GM13977 (cell line): ENCODE measurements around the gene KIF21B.
A peak's percentile ranks its signal among the peaks of the same experiment; 100 is the strongest.

Experiments used
- DNase-seq: peaks from one replicate; pipeline ENCODE4 v3.0.0; 2012; ENCODE audit warnings: low spot score
- CTCF ChIP-seq: IDR thresholded peaks from 2 replicates; pipeline ENCODE4 v1.5.1; 2012; ENCODE audit warnings: mild to moderate bottlenecking, control low read depth; ENCODE audit not compliant: insufficient read depth; ENCODE audit errors: extremely low read depth, missing control alignments
- in situ Hi-C: fragments of 300-500 bp; cut with MboI; formaldehyde crosslinking; loops from one replicate; pipeline ENCODE4 v1.12.0; 2022; ENCODE audit warnings: low sequenced_read_pairs, low pct_unique_long_range_greater_than_20kb, mixed read lengths, inconsistent platforms; ENCODE audit not compliant: unreplicated experiment

The KIF21B gene

GRCh38 chr1:201021630-201022492 lies 1.7 kb downstream of the KIF21B start:
- in situ Hi-C loops: no loop called here
- peak; percentile 51 for DNase-seq
- no peak for TF ChIP-seq CTCF

- DNase-seq: no peak
- peak; percentile 27 for TF ChIP-seq CTCF
- in situ Hi-C loops: no loop called here
Measured at GRCh38 chr1:201020721-201021629, 2.5 kb downstream of the KIF21B start.

GRCh38 chr1:201020040-201020591 lies 3.4 kb downstream of the KIF21B start:
- peak; percentile 52 for DNase-seq
- in situ Hi-C loops: no loop called here
- TF ChIP-seq CTCF: no peak

- no peak for TF ChIP-seq CTCF
- DNase-seq: peak; percentile 92
- in situ Hi-C loops: no loop called here
Measured at GRCh38 chr1:201019321-201019977, 4.1 kb downstream of the KIF21B start.

- in situ Hi-C loops: no loop called here
- DNase-seq: no peak
- no peak for TF ChIP-seq CTCF
Measured at GRCh38 chr1:201017828-201018163, 5.7 kb downstream of the KIF21B start.
